Spinal cord (tissue), 10 donors: ENCODE data around the gene KRT79. TPM values are rescaled to one million over a fixed set of nuclear protein-coding genes. Genes with fewer than 3 reads are reported as not detected.

Experiments
- DNase-seq, 6 donors: peaks; one replicate each; pipeline versions ENCODE4 v3.0.0 to v3.0.0-alpha.2; 2013 to 2015; ENCODE audit warnings: low spot score in 6 of 6, low read depth in 4 of 6
- H3K27ac ChIP-seq: one replicate; pipeline ENCODE4 v1.5.1; 2013; ENCODE audit warnings: low read depth, low read length, control low read depth
- H3K27me3 ChIP-seq: one replicate; pipeline ENCODE4 v1.6.1; 2013; ENCODE audit warnings: low read length; ENCODE audit not compliant: control insufficient read depth, insufficient read depth
- H3K36me3 ChIP-seq: one replicate; pipeline ENCODE4 v1.6.1; 2013; ENCODE audit warnings: low read length; ENCODE audit not compliant: control insufficient read depth, insufficient read depth
- H3K4me1 ChIP-seq: one replicate; pipeline ENCODE4 v1.6.1; 2013; ENCODE audit warnings: low read length; ENCODE audit not compliant: control insufficient read depth, insufficient read depth
- H3K4me3 ChIP-seq: one replicate; pipeline ENCODE4 v1.5.1; 2013; ENCODE audit warnings: low read depth, low read length, control low read depth
- H3K9me3 ChIP-seq: one replicate; pipeline ENCODE4 v1.6.1; 2013; ENCODE audit warnings: low read length; ENCODE audit not compliant: control insufficient read depth, insufficient read depth
- WGBS: methylation state at CpG from one replicate; pipeline ENCODE4 v1.1.5; 2013; ENCODE audit warnings: missing lambda C conversion rate; ENCODE audit not compliant: insufficient coverage; 5-methylcytosine and 5-hydroxymethylcytosine counted together
- polyA plus RNA-seq, 2 donors: library from polyadenylated mRNA; unstranded; fragments of 120-200 nt; gene quantifications; one replicate each; pipeline ENCODE4 v1.2.1, GENCODE V29; 2013; ENCODE audit not compliant: insufficient read length in 2 of 2
- small RNA-seq: library from RNA; depleted of rRNA; stranded (forward); fragments of <200 nt; gene quantifications from one replicate; pipeline ENCODE3, GENCODE V24; 2014; ENCODE audit warnings: low replicate concordance
- total RNA-seq, 2 donors: library from RNA; depleted of rRNA in 1 of 2; stranded (reverse); fragments of 120-200 nt in 1 of 2; fragments of >200 nt in 1 of 2; gene quantifications; one replicate each; pipeline versions ENCODE4 v1.2.3 to v1.2.4, GENCODE V29; 2013 to 2014
- donor health status: healthy.

The KRT79 gene
- total and polyA plus RNA-seq, 4 donors: 0.10 to 1.4 (median 0.83) TPM

DNA sequence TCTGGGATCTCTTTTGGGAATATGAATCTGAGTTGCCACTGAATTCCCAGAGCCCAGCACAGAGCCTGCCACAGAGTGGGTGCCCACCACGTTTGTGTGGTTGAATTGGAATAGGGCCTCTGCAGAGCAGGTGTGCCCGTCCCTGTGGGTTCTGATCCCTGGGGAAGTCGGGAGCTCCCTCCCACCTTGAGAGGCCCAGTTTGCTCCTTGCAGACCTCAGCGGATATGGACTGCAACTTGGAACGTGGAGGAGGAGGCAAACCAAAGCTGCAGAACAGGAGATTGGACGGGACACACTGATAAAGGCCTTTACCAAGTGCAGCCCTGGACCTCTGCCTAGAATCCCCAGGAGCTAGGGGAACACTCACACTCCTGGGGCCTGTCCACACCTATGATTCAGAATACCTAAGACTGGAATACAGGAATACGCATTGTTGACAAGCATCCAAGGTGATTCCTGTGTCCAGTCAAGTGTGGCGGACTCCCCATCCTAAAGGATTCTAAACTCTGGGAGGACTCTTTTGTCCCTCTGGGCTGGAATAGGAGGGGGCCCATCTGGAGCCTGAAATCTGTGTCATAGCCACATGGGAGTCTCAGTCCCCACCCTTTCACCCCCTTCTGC lies 59.4 kb downstream of the KRT79 start:
- 79% methylated on average over 7 of the region's 8 CpGs for WGBS
- peaks cover 2% of the 10 kb centered on the region for H3K27me3 ChIP-seq
- no peak overlapping the region for H3K27ac ChIP-seq
- no peaks in the 10 kb centered on the region for H3K36me3 ChIP-seq
- H3K9me3 ChIP-seq: no peaks in the 10 kb centered on the region
- H3K4me1 ChIP-seq: no peaks in the 10 kb centered on the region
- no peak overlapping the region for H3K4me3 ChIP-seq
- no peak for DNase-seq

DNA sequence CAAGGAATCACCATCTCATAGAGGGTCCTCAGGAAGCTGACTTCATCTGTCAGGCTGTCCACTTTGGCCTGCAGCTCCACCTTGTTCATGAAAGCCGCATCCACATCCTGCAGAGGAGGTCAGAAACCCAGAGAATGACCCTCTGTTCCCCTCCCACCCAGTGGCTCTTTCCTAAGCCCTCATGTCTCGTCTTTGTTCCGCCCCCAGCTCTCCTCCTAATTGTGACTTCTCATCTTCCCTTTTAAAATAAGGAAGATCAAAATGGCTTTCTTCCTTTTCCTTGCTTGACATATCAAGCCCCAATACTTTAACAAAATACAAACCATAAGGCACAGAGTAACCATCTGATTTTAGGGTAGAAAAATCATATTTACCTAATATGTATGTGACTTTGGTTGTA lies 61.3 kb downstream of the KRT79 start:
- Histone ChIP-seq H3K27ac (no peak overlapping the region), H3K36me3 (no peaks in the 10 kb centered on the region), H3K27me3 (peaks cover 2% of the 10 kb centered on the region), H3K9me3 (no peaks in the 10 kb centered on the region), H3K4me3 (no peak overlapping the region), H3K4me1 (no peaks in the 10 kb centered on the region)
- WGBS: 85% methylated on average over 3 of the region's 3 CpGs
- DNase-seq: no peak

DNA sequence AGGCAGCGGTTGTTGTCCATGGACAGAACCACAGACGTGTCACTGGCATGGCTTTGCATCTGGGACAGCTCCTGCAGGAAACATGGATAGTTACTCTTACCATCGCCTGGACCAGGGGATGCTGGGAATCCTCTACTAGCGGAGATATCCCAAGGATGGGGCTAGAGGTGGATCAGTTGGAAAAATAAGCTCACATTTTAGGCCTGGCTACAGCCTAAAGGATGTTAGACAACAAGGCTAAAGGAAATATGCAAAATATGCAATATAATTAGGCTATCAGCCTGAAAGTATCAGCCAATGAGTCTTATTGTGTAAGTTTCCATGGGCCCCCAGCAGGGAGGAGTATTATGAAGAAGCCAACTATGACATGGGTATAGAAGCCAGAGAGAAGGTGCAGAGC lies 61.9 kb downstream of the KRT79 start:
- Histone ChIP-seq H3K4me3 (no peak overlapping the region), H3K36me3 (no peaks in the 10 kb centered on the region), H3K27ac (no peak overlapping the region), H3K4me1 (no peaks in the 10 kb centered on the region), H3K27me3 (peaks cover 2% of the 10 kb centered on the region), H3K9me3 (no peaks in the 10 kb centered on the region)
- DNase-seq: no peak
- 90% methylated on average over 3 of the region's 4 CpGs for WGBS

DNA sequence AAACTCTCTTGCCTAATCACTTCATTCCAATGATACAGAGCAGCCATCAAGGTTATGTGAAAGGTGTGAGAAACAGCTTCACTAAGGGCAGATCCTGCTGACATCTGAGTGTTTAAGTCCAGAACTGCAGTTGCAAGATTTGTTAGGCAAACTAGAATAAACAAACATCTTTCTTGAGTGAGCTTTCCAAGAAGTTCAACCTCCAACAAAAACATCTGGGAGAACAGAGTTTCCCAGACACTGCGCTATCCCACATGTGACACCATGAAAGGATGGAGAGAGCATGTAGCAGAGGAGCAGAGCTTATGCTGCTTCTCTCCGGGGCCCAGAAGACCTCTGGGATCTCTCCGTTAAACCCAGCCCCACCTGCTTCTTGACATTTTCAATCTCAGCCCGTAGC lies 62.6 kb downstream of the KRT79 start:
- no peak for DNase-seq
- 73% methylated on average over 4 of the region's 4 CpGs for WGBS

More for the DNA sequence above, 62.6 kb downstream of the KRT79 start:
- no peaks in the 10 kb centered on the region for H3K36me3 ChIP-seq
- no peaks in the 10 kb centered on the region for H3K27me3 ChIP-seq
- H3K4me3 ChIP-seq: no peak overlapping the region
- H3K9me3 ChIP-seq: no peaks in the 10 kb centered on the region
- H3K4me1 ChIP-seq: no peaks in the 10 kb centered on the region
- no peak overlapping the region for H3K27ac ChIP-seq

Small RNA genes lying within 50 kb of the gene (small RNA-seq; reads per million reads assigned to genes)
- gene AC107016.2: not detected

Other genes starting within 250 kb of the KRT79 start
- under 1 TPM; 0.10 to 0.11 TPM for gene KRT72, start 232.8 kb downstream of the KRT79 start, total RNA-seq
- gene KRT72, start 232.8 kb downstream of the KRT79 start, polyA plus RNA-seq: under 1 TPM; 0.29 to 0.51 TPM
- gene KRT73, start 215.8 kb downstream of the KRT79 start, total RNA-seq: under 1 TPM in 1 of 2 donors, not detected in 1; 0.10 TPM
- under 1 TPM in 1 of 2 donors, not detected in 1; 0.33 TPM for gene KRT73, start 215.8 kb downstream of the KRT79 start, polyA plus RNA-seq
- under 1 TPM in 1 of 2 donors, not detected in 1; 0.30 TPM for gene KRT2, start 182.1 kb downstream of the KRT79 start, total RNA-seq
- under 1 TPM; 0.18 to 0.25 TPM for gene KRT2, start 182.1 kb downstream of the KRT79 start, polyA plus RNA-seq
- 1 to 10 TPM in 1 of 2 donors, under 1 TPM in 1; 0.44 to 2.1 TPM for gene KRT1, start 153.9 kb downstream of the KRT79 start, total RNA-seq
- gene KRT1, start 153.9 kb downstream of the KRT79 start, polyA plus RNA-seq: under 1 TPM; 0.17 to 0.51 TPM
- under 1 TPM; 0.06 to 0.10 TPM for gene KRT77, start 130.8 kb downstream of the KRT79 start, total RNA-seq
- gene KRT77, start 130.8 kb downstream of the KRT79 start, polyA plus RNA-seq: 1 to 10 TPM in 1 of 2 donors, under 1 TPM in 1; 0.29 to 2.2 TPM
- gene KRT76, start 57.0 kb downstream of the KRT79 start, total RNA-seq: not detected
- gene KRT76, start 57.0 kb downstream of the KRT79 start, polyA plus RNA-seq: not detected
- gene KRT3, start 38.2 kb downstream of the KRT79 start, total RNA-seq: under 1 TPM in 1 of 2 donors, not detected in 1; 0.10 TPM
- under 1 TPM in 1 of 2 donors, not detected in 1; 0.21 TPM for gene KRT3, start 38.2 kb downstream of the KRT79 start, polyA plus RNA-seq
- gene KRT4, start 20.2 kb downstream of the KRT79 start, total RNA-seq: under 1 TPM in 1 of 2 donors, not detected in 1; 0.11 TPM
- gene KRT4, start 20.2 kb downstream of the KRT79 start, polyA plus RNA-seq: under 1 TPM; 0.14 to 0.20 TPM
- gene KRT78, start 14.7 kb upstream of the KRT79 start, total RNA-seq: under 1 TPM in 1 of 2 donors, not detected in 1; 0.11 TPM
- not detected for gene KRT78, start 14.7 kb upstream of the KRT79 start, polyA plus RNA-seq
- 10 to 100 TPM in 1 of 2 donors, under 1 TPM in 1; 0.99 to 12.0 TPM for gene KRT8, start 70.8 kb upstream of the KRT79 start, total RNA-seq
- 10 to 100 TPM in 1 of 2 donors, 1 to 10 TPM in 1; 1.7 to 10.1 TPM for gene KRT8, start 70.8 kb upstream of the KRT79 start, polyA plus RNA-seq
- gene KRT18, start 114.8 kb upstream of the KRT79 start, total RNA-seq: 10 to 100 TPM; 14.6 to 52.1 TPM
- 10 to 100 TPM; 18.2 to 26.7 TPM for gene KRT18, start 114.8 kb upstream of the KRT79 start, polyA plus RNA-seq
- gene EIF4B, start 172.1 kb upstream of the KRT79 start, total RNA-seq: 100 to 1,000 TPM; 569 to 678 TPM
- gene EIF4B, start 172.1 kb upstream of the KRT79 start, polyA plus RNA-seq: 100 to 1,000 TPM; 215 to 225 TPM
- 100 to 1,000 TPM in 1 of 2 donors, 10 to 100 TPM in 1; 23.1 to 117 TPM for gene TNS2, start 215.8 kb upstream of the KRT79 start, total RNA-seq
- gene TNS2, start 215.8 kb upstream of the KRT79 start, polyA plus RNA-seq: 100 to 1,000 TPM; 102 to 142 TPM
- gene SPRYD3, start 245.1 kb upstream of the KRT79 start, total RNA-seq: 10 to 100 TPM; 34.1 to 34.5 TPM
- 10 to 100 TPM; 74.1 to 76.2 TPM for gene SPRYD3, start 245.1 kb upstream of the KRT79 start, polyA plus RNA-seq